ENCODE data around the gene NR2E1.

NR2E1 gene

GRCh38 chr6:108165714-108166663 is at the start of gene NR2E1:
NR2E1 (plus strand) TSS chr6:108166022; CDS start chr6:108166766, 744 bp downstream.
- H3F3A ChIP-seq (ENCODE audit: control insufficient read depth, insufficient read depth) = no peaks in the 10 kb centered on the region
- peaks cover 9% of the 10 kb centered on the region for H3K4me1 ChIP-seq (ENCODE audit: control insufficient read depth, low read length)
- TF ChIP-seq, protein P1, sequence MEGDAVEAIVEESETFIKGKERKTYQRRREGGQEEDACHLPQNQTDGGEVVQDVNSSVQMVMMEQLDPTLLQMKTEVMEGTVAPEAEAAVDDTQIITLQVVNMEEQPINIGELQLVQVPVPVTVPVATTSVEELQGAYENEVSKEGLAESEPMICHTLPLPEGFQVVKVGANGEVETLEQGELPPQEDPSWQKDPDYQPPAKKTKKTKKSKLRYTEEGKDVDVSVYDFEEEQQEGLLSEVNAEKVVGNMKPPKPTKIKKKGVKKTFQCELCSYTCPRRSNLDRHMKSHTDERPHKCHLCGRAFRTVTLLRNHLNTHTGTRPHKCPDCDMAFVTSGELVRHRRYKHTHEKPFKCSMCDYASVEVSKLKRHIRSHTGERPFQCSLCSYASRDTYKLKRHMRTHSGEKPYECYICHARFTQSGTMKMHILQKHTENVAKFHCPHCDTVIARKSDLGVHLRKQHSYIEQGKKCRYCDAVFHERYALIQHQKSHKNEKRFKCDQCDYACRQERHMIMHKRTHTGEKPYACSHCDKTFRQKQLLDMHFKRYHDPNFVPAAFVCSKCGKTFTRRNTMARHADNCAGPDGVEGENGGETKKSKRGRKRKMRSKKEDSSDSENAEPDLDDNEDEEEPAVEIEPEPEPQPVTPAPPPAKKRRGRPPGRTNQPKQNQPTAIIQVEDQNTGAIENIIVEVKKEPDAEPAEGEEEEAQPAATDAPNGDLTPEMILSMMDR (IDR thresholded peaks at IDR 0.05; ENCODE audit: low read depth, low read length, poor library complexity, severe bottlenecking) = no peak
- no peak for TF ChIP-seq EZH2phosphoT487 (IDR thresholded peaks at IDR 0.05; ENCODE audit: borderline replicate concordance, low read length)
- no peaks in the 10 kb centered on the region for H4K20me1 ChIP-seq (ENCODE audit: control insufficient read depth, insufficient read depth, low read depth, low read length)
- H3K79me2 ChIP-seq (ENCODE audit: control insufficient read depth, low read length) = no peaks in the 10 kb centered on the region
- no peaks in the 10 kb centered on the region for H3K36me3 ChIP-seq (ENCODE audit: control insufficient read depth, low read length)
- H3K4me3 ChIP-seq (ENCODE audit: low read length) = no peak within 1 kb of the TSS
- H3K9me3 ChIP-seq (ENCODE audit: control insufficient read depth, insufficient read depth, low read length) = no peaks in the 10 kb centered on the region
- H3K27ac ChIP-seq (ENCODE audit: low read depth, low read length) = no peak within 1 kb of the TSS
- H3K9me2 ChIP-seq (replicated peaks; ENCODE audit: control insufficient read depth, low read length) = no peaks in the 10 kb centered on the region
- no peak within 1 kb of the TSS for H3K4me2 ChIP-seq (ENCODE audit: low read length)
- peaks cover 71% of the 10 kb centered on the region for H3K27me3 ChIP-seq (ENCODE audit: control insufficient read depth, low read length)

- no peaks in the 10 kb centered on the region for H3K9me3 ChIP-seq (ENCODE audit: control insufficient read depth, insufficient read depth, low read length)
- no peak overlapping the region for H3K4me3 ChIP-seq (ENCODE audit: low read length)
- H3K4me2 ChIP-seq (ENCODE audit: low read length) = peak overlapping the region; percentile 69; the same call in 1 of the 2 replicates
Measured at GRCh38 chr6:108116546-108117426, 49.0 kb upstream of the NR2E1 start.

More at GRCh38 chr6:108116546-108117426, 49.0 kb upstream of the NR2E1 start:
- Histone ChIP-seq H3K9me2 (replicated peaks; ENCODE audit: control insufficient read depth, low read length) (no peaks in the 10 kb centered on the region), H3K27me3 (ENCODE audit: control insufficient read depth, low read length) (peaks cover 92% of the 10 kb centered on the region), H3F3A (ENCODE audit: control insufficient read depth, insufficient read depth) (no peaks in the 10 kb centered on the region), H3K36me3 (ENCODE audit: control insufficient read depth, low read length) (no peaks in the 10 kb centered on the region), H3K4me1 (ENCODE audit: control insufficient read depth, low read length) (peaks cover 25% of the 10 kb centered on the region), H3K27ac (ENCODE audit: low read depth, low read length) (no peak overlapping the region), H4K20me1 (ENCODE audit: control insufficient read depth, insufficient read depth, low read depth, low read length) (no peaks in the 10 kb centered on the region), H3K79me2 (ENCODE audit: control insufficient read depth, low read length) (no peaks in the 10 kb centered on the region)
- TF ChIP-seq, protein P1 (IDR thresholded peaks at IDR 0.05; ENCODE audit: low read depth, low read length, poor library complexity, severe bottlenecking) = no peak
- peak; percentile 55; the same call in 1 of the 2 replicates for TF ChIP-seq EZH2phosphoT487 (IDR thresholded peaks at IDR 0.05; ENCODE audit: borderline replicate concordance, low read length)
